Stimulated activated CD4-positive, alpha-beta T cell treated with anti-CD3 and anti-CD28 coated beads, TNF-alpha, amount 100 ng/mL, for 4 hours (primary cell): Measurements from ENCODE around the gene B3GALNT1.
"Not testable (repeated sequence)": the region's sequence is repeated elsewhere in the genome, so short reads cannot be mapped to it uniquely, and the experiment has no call there.

Source experiments
- DNase-seq, 3 experiments: peaks; one replicate each; pipeline ENCODE4 v3.0.0-alpha.2; 2020; ENCODE audit warnings: low read depth in 3 of 3

The B3GALNT1 gene

DNA sequence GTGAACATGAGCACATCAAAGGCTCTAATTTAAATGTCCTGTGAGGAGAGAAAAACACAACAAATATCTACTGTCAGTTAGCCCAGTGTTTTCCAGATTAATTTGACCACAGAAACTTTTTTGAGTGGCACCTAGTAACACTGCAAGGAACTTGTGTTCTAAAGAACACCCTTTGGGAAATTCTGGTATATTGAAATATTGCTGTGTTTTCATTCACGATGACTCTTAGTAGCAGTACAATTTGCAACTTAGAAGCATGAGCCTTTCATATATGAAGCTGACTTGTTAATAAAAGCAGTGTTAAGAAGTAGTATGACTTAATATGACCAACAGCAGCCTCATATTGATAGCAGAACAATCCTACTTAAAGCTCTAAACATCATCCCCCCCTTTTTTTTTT is 32.0 kb downstream of the B3GALNT1 start:
- DNase-seq, result no peak

GRCh38 chr3:161072751-161073150 is 32.4 kb downstream of the B3GALNT1 start:
- DNase-seq, result no peak

DNA sequence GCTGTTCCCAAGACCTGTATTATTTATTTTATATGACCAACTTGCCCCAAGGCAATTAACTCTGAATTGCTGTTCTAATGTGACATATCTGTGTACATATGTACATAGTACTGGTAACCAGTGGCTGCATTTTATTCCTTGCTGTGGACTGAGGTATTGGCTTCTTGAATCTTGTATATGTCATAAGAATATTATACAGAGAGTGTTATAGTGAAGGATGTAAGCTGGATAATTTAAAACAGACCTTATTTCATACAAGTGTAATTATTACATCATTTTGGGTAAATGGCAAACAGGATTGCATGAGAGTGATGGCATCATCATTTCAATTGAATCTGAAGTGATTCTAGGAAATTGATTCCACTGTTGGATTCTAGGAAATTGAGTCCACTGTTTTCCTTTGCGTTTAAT is 32.9 kb downstream of the B3GALNT1 start:
- DNase-seq, result no peak

GRCh38 chr3:161070980-161071663 is 34.0 kb downstream of the B3GALNT1 start:
- DNase-seq, result no peak

GRCh38 chr3:161070252-161070930 is 34.8 kb downstream of the B3GALNT1 start:
- no peak for DNase-seq

GRCh38 chr3:161069511-161070251 is 35.5 kb downstream of the B3GALNT1 start:
- DNase-seq, result no peak

DNA sequence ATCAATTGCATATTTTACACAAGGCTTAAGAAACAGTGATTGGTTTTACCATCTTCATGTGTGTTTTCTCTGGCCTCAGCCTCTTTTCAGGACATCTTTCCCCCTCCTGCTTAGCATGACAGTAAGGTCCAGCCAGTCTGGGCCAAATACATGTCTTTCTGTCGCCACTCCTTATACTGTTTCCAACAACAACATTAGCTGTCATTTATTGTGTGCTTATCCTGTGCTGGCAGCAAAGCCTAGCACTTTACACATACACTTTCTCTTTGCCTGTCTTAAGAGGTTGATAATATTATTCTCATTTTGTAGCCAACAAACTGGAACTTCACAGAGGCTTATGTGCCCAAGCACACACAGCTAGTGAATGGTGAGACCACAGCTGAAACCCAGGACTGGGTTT is 37.8 kb downstream of the B3GALNT1 start:
- no peak for DNase-seq

DNA sequence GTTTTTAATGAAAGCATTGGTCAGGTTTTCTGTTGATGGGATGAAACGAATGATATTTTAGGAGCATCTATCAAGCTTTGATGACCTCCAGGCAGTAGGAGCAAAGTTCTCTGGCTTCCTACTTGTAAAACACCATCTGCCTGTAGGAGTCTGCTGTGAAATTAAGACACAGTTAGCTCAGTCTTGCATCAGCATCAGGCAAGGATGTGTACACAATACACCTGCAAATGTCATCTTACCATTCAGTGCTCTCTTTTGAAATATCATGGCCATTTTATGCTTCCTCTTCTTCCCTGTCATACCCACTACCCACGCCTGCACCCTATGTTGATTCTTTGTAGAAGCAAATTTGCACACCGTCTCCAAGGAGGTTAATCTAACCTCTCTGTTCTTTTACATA is 38.2 kb downstream of the B3GALNT1 start:
- no peak for DNase-seq

- DNase-seq, result no peak
Measured at GRCh38 chr3:161064413-161064812, 40.7 kb downstream of the B3GALNT1 start.

GRCh38 chr3:161054860-161055604 is 50.1 kb downstream of the B3GALNT1 start:
- DNase-seq, result no peak

DNA sequence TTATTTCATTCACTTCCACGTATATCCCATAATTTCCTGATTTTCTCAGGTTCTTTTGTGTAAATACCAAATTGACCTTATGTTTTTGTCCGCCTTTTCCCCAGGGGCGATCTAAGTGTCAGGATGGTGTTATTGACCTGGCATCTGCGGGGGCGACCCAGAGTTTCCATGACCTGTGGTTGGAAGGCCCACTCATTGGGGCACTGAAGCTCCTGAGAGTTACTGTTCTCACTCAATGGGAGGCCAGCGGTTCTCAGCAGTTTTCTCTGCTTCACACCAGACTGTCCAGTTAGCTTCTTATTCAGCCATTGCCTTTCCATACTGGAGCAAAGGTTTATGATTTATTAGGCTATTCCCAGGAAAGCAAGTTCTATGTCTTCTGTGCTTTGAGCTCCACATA is 53.3 kb downstream of the B3GALNT1 start:
- no peak for DNase-seq

DNA sequence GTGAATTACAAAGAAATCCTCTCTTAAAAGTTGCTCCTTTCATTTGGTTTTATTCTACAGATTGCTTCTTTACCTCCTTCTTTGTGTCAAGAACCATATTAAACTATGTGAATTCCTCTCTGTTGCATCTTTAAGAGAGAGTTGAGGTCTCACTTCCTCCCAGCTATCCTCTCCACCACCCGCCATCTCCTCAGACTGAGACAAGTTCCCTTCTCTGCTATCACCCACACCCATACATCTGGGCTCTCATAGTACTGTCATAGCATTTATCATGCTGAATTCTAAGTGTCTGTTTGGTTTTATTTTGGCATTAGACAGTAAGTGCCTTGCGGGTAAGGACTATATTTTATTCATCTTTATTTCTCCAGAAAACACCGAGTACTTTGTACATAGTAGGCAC is 54.2 kb downstream of the B3GALNT1 start:
- DNase-seq, result no peak

DNA sequence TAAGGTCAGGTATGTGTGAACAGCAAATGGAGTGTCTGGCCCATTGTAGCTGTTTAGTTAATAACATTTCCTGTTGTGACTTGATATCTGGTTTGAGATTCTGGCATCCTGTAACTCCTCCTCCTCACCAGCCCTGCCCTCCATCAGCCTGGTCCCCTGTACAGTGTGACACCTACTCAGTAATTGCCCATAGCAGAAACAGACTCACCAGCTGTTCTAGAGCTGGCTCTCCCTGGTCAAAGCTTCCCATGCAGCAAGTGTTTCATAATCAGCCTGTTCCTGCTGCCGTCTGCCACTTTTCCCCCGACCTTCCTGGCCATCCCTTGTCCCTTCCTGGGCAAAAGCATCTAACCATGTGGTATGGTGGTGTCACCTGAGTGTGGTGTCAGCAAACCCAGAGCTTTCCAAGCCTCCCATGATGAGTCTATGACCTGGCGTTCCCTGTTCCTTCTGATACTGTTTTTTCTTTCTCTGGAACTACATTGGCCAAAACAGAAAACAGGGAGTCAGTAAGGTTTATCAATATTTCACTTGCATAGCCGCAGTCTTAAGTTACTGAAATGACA is 55.4 kb downstream of the B3GALNT1 start:
- DNase-seq, result no peak

DNA sequence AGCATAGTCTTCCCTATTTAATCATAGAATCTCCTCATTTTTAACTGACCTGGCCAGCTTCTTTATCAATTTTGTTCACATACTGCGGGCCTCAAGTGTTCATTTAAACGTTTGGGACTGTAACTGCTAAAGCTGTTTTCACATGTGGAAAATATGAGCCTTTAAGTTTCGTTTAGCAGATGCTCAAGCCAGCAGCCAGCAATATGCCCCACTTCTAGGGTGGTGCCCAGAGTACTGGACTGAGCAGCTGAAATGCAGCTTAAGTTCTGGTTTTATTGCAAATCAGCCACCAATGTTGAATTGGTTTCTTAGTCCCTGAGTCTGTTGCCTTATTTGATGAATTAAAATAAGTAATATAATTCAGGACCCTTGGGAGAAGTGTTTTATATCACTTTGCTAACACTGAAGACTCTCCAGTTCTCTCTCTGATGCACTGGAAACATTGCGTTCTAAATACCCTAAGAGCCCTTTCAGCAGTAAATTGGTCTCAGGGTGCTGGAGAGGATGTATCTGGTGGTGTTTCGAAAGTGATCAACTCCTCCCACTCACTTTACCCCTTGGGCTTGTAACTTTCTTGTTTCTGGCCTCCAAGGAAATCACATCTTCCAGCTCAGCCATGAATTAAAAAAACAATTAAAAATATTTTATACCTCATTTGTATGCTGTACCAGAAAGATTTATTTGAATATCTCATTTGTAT is 61.7 kb downstream of the B3GALNT1 start:
- DNase-seq, result no peak

DNA sequence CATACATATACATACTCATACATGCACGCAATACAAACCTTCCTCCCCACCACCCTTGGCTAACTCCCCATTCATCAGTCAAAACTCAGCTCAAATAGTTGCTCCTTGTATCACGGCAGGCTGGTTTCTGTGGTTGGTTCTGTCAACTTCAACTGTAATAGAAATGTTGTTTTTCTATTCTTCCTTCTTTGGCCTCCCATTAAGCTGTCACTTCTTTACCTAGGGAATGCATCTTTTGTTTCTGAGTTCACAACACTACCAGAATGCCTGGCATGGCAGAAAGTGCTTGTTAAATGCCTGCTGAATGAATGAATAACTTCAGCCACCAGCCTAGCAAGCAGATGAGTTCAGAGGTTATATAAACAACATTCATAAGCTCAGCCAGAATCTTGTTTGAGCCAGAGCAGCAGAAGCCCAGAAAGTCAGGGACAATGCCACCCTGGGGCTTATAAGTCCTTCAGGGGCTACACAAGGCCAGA is 63.1 kb downstream of the B3GALNT1 start:
- no peak for DNase-seq

- DNase-seq, result no peak
Measured at GRCh38 chr3:161038725-161039124, 66.4 kb downstream of the B3GALNT1 start.

DNA sequence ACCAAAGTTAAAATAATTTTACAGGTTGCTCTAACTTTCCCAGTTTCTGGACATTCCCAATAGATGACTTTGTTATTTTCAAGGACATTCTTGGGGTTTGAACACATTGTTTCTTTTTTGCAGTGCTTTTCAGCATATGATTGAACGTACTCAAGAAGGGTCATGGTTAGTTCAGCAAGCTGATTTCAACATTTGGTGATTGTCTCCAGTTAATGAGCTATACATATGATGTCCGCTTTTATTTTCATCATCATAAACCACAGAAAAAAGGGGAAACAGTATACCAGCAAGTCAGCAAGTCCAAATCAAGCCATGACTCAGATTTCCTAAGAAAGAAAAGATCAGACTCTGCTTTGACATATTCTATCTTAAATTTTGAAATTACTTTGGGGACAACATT is 69.4 kb downstream of the B3GALNT1 start:
- DNase-seq, result no peak

DNA sequence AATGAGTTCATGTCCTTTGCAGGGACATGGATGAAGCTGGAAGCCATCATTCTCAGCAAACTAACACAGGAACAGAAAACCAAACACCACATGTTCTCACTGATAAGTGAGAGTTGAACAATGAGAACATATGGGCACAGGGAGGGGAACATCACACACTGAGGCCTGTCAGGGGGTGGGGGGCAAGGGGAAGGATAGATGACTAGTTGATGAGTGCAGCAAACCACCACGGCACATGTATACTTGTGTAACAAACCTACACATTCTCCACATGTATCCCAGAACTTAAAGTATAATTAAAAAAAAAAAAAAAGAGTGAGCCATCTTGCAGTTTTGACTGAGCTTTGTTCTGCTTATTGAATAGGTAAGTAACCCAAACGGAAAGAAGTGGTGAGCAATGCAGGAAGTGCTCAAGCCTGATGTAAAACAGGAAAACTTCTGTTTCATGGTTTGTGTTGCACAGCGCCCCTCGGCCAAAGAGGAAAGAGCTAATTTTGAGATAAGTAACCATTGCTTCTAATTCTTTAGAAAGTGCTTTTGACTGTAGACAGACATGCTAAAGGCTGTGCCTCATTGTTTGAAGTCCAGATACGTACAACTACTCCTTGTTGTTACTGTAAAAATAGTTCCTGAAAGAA is 70.1 kb downstream of the B3GALNT1 start:
- DNase-seq, result not testable (repeated sequence)
